Loucy (cell line): ENCODE results near the gene CELF5.

ENCODE experiments used
- CTCF ChIP-seq: fragments of 200-600 bp; sonication (generic); conservative IDR thresholded peaks from 2 replicates; pipeline ENCODE4 v1.5.1; 2014; ENCODE audit warnings: mild to moderate bottlenecking, antibody characterized with exemption, low read length
- EZH2phosphoT487 ChIP-seq: fragments of 200-600 bp; IDR thresholded peaks from 2 replicates; pipeline ENCODE4 v1.6.1; 2018; ENCODE audit warnings: antibody characterized with exemption, mild to moderate bottlenecking, moderate library complexity, borderline replicate concordance

GRCh38 chr19:3213159-3213558, 11.3 kb upstream of the CELF5 start:
- no peak for TF ChIP-seq CTCF
- no peak for TF ChIP-seq EZH2phosphoT487
